Colonic mucosa (tissue), 4 donors: ENCODE data around the gene DIAPH1. TPM values are rescaled to one million over a fixed set of nuclear protein-coding genes. Genes with fewer than 3 reads are reported as not detected.

ENCODE experiments used
- DNase-seq: peaks from one replicate; pipeline ENCODE4 v3.0.0-alpha.2; 2020
- H3K27ac ChIP-seq: fragments of 200-600 bp; one replicate; pipeline ENCODE4 v1.8.0; 2021
- H3K27me3 ChIP-seq: fragments of 200-600 bp; one replicate; pipeline ENCODE4 v1.8.0; 2021
- H3K36me3 ChIP-seq: fragments of 200-600 bp; one replicate; pipeline ENCODE4 v1.8.0; 2021
- H3K4me1 ChIP-seq: fragments of 200-600 bp; one replicate; pipeline ENCODE4 v1.8.0; 2021; ENCODE audit warnings: mild to moderate bottlenecking
- H3K4me3 ChIP-seq: fragments of 200-600 bp; one replicate; pipeline ENCODE4 v1.8.0; 2021
- H3K9ac ChIP-seq, 2 donors: one replicate each; pipeline ENCODE4 v1.7.0; 2013; ENCODE audit warnings: control low read depth in 2 of 2, low read depth in 2 of 2, low read length in 2 of 2
- H3K9me3 ChIP-seq: fragments of 200-600 bp; one replicate; pipeline ENCODE4 v1.8.0; 2021
- intact Hi-C: fragments of 100-400 bp; cut with DNase I; formaldehyde crosslinking; loops from one replicate; pipeline ENCODE4 v1.14.1; 2022
- total RNA-seq, 2 donors: library from RNA; stranded (reverse); fragmentation: NEBNext Ultra II Directional in 1 of 2; extraction: Animal tissue kit (Norgen Biotek cat#: 25700) in 1 of 2; gene quantifications; one replicate each; pipeline ENCODE4 v1.2.1, GENCODE V29; 2021
- TF ChIP-seq, protein P1 (sequence below): fragments of 200-600 bp; IDR thresholded peaks from one replicate; pipeline ENCODE4 v1.8.0; 2022; ENCODE audit warnings: antibody characterized with exemption, mild to moderate bottlenecking
- donor health status: healthy.
- donor health status: DM: no; HTN: no; CAD: no.
- donor health status: DM: no; HTN: no; CAD: no.

DIAPH1 gene
- 100 to 1,000 TPM; 113 to 143 TPM for total RNA-seq

DNA sequence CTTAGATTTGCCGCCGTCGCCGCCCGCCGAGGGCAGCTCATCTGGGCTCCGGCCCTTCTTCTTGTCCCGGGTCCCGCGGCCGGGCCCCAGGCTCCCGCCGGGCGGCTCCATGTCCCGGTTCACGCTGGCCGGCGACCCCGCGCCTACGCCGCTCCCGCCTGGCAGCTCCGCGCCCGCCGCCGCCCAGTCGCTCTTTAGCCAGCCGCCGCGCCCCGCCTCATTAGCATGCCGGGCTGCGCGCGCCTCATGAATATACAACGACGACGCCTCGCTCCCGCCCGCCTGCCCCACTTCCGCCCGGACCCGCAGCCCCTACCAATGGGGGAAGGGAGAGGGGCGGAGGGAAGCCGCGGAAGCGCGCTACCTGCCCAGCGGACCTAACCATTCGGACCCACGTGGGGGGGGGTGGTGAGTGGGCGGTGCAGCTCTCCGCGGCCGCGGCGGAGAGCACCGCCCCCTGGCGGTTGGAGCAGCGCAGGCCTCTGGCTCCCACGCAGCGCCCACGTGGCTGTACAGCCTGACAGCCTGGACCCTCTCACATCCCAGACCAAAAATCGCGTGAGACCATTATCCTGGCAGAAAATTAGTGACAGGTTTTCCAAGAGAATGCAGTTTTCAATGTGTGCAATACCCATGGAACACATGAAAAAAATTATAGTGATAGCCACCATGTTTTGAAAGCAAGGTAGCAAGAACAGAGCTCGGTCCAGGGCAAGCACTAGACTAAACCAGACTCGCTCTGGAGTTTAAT, at the start of gene DIAPH1:
DIAPH1 (minus strand) TSS at position 197 of the 751 bp plus-strand sequence; CDS start at position 111, 86 bp downstream.
- peak; percentile 98 for DNase-seq
- H3K9me3 ChIP-seq = no peaks in the 10 kb centered on the region
- peak within 1 kb of the TSS; percentile 94 for H3K4me3 ChIP-seq
- peaks cover 9% of the 10 kb centered on the region for H3K36me3 ChIP-seq
- TF ChIP-seq, protein P1, sequence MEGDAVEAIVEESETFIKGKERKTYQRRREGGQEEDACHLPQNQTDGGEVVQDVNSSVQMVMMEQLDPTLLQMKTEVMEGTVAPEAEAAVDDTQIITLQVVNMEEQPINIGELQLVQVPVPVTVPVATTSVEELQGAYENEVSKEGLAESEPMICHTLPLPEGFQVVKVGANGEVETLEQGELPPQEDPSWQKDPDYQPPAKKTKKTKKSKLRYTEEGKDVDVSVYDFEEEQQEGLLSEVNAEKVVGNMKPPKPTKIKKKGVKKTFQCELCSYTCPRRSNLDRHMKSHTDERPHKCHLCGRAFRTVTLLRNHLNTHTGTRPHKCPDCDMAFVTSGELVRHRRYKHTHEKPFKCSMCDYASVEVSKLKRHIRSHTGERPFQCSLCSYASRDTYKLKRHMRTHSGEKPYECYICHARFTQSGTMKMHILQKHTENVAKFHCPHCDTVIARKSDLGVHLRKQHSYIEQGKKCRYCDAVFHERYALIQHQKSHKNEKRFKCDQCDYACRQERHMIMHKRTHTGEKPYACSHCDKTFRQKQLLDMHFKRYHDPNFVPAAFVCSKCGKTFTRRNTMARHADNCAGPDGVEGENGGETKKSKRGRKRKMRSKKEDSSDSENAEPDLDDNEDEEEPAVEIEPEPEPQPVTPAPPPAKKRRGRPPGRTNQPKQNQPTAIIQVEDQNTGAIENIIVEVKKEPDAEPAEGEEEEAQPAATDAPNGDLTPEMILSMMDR = peak; percentile 95
- intact Hi-C loops = loop anchor here (1.0 kb wide), 1 partner anchor 26 kb away; no protein-coding TSS in a partner anchor
- H3K9ac ChIP-seq = peak within 1 kb of the TSS; percentile 73 to 87
- H3K27ac ChIP-seq = peak within 1 kb of the TSS; percentile 96
- H3K4me1 ChIP-seq = no peaks in the 10 kb centered on the region
- H3K27me3 ChIP-seq = no peaks in the 10 kb centered on the region

DNA sequence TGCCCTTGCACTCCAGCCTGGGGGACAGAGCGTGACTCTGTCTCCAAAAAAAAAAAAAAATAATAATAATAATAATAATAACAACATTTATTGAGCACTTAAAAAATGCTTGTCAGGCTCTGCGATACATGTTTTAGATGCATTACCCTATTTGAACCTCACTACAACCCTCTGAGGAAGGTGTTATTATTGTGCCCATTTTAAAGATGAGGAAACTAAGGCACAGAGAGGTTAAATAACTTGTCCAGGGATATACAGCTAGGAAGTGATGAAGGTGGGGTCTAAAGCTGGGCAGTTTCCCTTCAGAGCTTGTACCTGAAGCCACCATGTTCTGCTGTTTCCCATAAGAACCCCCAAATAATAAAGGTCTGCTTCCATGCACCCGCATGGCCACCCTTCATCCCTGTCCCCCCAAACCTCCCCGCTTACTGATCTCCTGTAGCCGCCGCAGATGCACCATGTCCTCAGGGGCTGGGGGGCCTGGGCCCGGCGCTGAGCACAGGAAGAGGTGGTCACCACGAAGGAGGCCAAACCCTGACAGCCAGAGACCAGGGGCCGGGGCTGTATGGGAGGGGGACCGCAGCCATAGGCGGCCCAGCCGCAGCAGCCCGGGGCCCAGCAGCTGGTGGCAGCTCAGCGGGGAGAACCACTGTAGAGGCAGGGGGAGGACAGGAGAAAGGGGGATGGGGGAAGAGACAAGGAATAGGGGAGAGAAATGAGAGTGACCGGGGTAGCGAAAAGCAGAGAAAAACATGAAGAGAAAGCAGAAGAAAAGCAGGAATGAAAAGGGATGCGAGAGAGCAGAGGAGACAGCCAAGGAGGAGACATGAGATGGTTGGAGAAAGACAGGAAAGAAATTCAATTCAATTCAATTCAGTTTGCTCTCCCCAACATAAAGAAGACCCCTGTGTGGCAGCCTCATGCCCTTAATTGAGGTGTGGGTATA, 47.5 kb upstream of the DIAPH1 start:
- intact Hi-C loops = loop anchor here (10.0 kb wide), 1 partner anchor 479 kb away; no protein-coding TSS in a partner anchor
- TF ChIP-seq, protein P1 = no peak
- H3K27ac ChIP-seq = no peak overlapping the region
- no peaks in the 10 kb centered on the region for H3K9me3 ChIP-seq
- H3K27me3 ChIP-seq = no peaks in the 10 kb centered on the region
- H3K9ac ChIP-seq = no peak overlapping the region
- H3K4me3 ChIP-seq = no peak overlapping the region
- no peaks in the 10 kb centered on the region for H3K4me1 ChIP-seq
- no peaks in the 10 kb centered on the region for H3K36me3 ChIP-seq
- no peak for DNase-seq

DNA sequence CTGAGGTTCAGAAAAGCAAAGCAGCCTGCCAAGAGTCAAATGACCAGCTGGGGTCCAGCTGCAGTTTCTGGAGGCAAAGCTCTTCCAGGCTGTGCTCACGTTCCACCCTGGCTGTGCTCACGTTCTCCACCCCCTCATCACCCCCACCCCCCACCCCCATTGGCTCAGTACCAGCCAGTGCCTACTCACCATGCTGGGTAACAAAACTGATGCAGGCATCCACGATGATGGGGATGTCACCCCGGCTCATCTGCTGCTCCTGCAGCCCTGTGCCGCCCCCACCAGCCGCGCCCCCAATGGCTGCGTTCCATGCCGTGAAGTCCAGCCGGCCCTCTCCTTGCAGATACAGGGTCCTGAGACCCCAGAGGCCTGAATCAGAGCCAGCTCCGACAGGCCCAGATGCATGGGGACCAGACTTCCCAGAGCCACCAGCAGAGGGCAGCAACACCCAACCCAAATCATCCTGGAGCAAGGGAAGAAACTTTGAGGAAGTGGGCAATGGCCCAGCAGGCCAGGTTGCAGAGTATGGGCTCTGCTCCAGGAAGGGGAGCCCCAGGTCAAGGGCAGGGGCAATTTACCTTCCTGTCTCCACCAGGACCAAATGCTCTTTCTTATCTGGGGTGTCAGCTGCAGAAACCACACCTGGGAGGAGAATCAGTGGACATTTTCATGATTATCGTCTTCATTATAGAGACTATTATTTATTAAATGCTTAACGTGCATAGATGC, 46.1 kb upstream of the DIAPH1 start:
- peak; percentile 84 for DNase-seq
- intact Hi-C loops = loop anchor here (10.0 kb wide), 1 partner anchor 480 kb away; no protein-coding TSS in a partner anchor
- H3K9me3 ChIP-seq = no peaks in the 10 kb centered on the region
- TF ChIP-seq, protein P1 = peak; percentile 91
- H3K4me1 ChIP-seq = no peaks in the 10 kb centered on the region
- H3K4me3 ChIP-seq = no peak overlapping the region
- H3K27ac ChIP-seq = no peak overlapping the region
- no peak overlapping the region for H3K9ac ChIP-seq
- no peaks in the 10 kb centered on the region for H3K36me3 ChIP-seq
- H3K27me3 ChIP-seq = no peaks in the 10 kb centered on the region

DNA sequence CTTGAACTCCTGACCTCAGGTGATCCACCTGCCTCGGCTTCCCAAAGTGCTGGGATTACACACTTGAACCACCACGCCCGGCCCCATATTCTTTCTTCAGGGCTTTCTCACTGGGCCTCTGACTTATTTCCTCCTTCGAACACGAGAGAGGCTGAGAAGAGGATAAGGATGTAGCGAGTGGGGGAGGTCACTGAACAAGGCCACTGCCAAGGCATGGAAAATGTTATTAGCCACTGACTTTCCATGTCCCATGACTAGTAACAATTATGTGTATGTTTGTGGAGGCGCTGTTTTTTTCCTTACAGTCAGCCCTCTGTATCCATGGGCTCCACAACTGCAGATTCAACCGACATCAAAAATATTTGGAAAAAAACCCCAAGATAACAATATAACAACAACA, 44.7 kb upstream of the DIAPH1 start:
- no peaks in the 10 kb centered on the region for H3K27me3 ChIP-seq
- no peaks in the 10 kb centered on the region for H3K4me1 ChIP-seq
- no peaks in the 10 kb centered on the region for H3K36me3 ChIP-seq

More for the DNA sequence above, 44.7 kb upstream of the DIAPH1 start:
- Histone ChIP-seq H3K9ac (no peak overlapping the region), H3K9me3 (no peaks in the 10 kb centered on the region), H3K4me3 (no peak overlapping the region), H3K27ac (no peak overlapping the region)
- DNase-seq = no peak
- intact Hi-C loops = loop anchor here (10.0 kb wide), 1 partner anchor 481 kb away; no protein-coding TSS in a partner anchor
- TF ChIP-seq, protein P1 = no peak
